KMS-11 (cell line): ENCODE measurements around the gene HOXD9.
A peak's percentile ranks its signal among the peaks of the same experiment; 100 is the strongest.

ENCODE experiments used
- H2AFZ ChIP-seq: fragments of 200-600 bp; sonication (generic); 2 replicates; pipeline ENCODE4 v1.6.1; 2016; ENCODE audit warnings: antibody characterized with exemption, mixed run types, low read depth
- H3K27ac ChIP-seq: fragments of 200-600 bp; sonication (generic); 2 replicates; pipeline ENCODE4 v1.6.1; 2016; ENCODE audit warnings: mild to moderate bottlenecking, mixed run types
- H3K27me3 ChIP-seq: fragments of 200-600 bp; sonication (generic); 2 replicates; pipeline ENCODE4 v1.6.1; 2017; ENCODE audit warnings: mild to moderate bottlenecking, low read depth, mixed run types, moderate library complexity; ENCODE audit not compliant: insufficient read depth
- H3K36me3 ChIP-seq: fragments of 200-600 bp; sonication (generic); 2 replicates; pipeline ENCODE4 v1.6.1; 2017; ENCODE audit warnings: mild to moderate bottlenecking, mixed run types; ENCODE audit not compliant: insufficient read depth
- H3K4me1 ChIP-seq: fragments of 200-600 bp; sonication (generic); 2 replicates; pipeline ENCODE4 v1.6.1; 2016; ENCODE audit warnings: mild to moderate bottlenecking, low read depth, mixed run types; ENCODE audit not compliant: poor library complexity, severe bottlenecking
- H3K4me2 ChIP-seq: fragments of 200-600 bp; sonication (generic); 2 replicates; pipeline ENCODE4 v1.7.0; 2016; ENCODE audit warnings: mild to moderate bottlenecking, mixed run types
- H3K4me3 ChIP-seq: fragments of 200-600 bp; sonication (generic); IDR thresholded peaks from 2 replicates; pipeline ENCODE4 v1.6.1; 2017; ENCODE audit warnings: low read depth, low read length, mixed read lengths; ENCODE audit not compliant: insufficient read depth
- H3K79me2 ChIP-seq: fragments of 200-600 bp; sonication (generic); 2 replicates; pipeline ENCODE4 v1.6.1; 2016; ENCODE audit warnings: low read depth, mixed run types; ENCODE audit not compliant: insufficient read depth
- H3K9ac ChIP-seq: fragments of 200-600 bp; sonication (generic); 2 replicates; pipeline ENCODE4 v1.6.1; 2016; ENCODE audit warnings: mild to moderate bottlenecking, mixed run types
- H4K20me1 ChIP-seq: fragments of 200-600 bp; sonication (generic); 2 replicates; pipeline ENCODE4 v1.6.1; 2016; ENCODE audit warnings: mild to moderate bottlenecking, mixed run types; ENCODE audit not compliant: insufficient read depth
- TF ChIP-seq, protein P1 (sequence below): fragments of 200-600 bp; sonication (generic); conservative IDR thresholded peaks from 2 replicates; pipeline ENCODE4 v1.6.1; 2017; ENCODE audit warnings: low read depth, mild to moderate bottlenecking, antibody characterized with exemption, low read length, moderate library complexity, mixed read lengths

Gene HOXD9

DNA sequence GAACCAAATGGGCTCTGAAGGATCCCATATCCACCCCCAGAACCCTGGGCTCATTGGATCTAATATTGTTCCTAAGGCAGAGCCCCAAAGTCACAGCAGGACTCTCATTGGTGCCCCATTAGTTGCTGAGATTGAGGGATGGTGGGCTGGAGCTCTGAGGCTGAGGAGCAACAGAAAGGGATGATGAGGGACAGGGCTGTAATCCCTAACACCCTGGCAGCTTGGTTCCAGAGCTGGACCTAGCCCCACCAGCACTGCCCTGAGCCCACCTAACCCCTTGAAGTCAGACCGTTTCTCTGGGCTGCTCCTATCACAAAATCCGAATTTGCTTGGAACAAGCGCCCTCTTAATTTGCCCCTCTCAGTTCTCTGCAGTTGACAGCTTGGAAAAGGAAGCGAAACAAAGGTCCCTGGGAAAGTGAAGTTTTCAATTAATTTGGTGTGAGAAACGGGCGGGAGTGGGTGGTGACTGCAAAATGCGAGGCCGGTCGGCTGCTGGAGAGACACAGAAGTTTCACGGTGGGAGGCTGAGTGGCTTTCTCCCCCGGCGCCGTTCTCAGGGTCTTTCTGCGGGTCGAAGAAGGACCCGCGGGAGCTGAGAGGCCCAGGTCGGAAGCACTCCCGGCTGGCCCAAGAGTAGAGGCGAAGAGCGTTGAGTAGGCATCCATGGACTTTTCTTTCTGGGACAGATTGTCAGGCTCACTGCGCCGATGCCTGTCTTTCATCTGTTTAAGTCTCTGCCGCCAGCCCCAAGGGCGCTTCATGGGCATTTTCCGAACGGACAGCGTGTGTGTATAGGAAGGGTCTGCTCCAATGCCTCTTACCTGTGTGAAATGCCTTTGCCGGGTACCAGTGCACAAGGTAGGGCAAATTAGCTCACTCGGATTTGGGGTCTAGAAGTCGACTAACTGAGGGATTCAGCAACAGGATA, 30.9 kb upstream of the HOXD9 start:
- Histone ChIP-seq H3K9ac (no peak overlapping the region), H3K4me1 (peaks cover 8% of the 10 kb centered on the region), H3K4me3 (no peak overlapping the region), H2AFZ (no peak overlapping the region), H3K27me3 (no peaks in the 10 kb centered on the region), H3K27ac (no peak overlapping the region), H4K20me1 (no peaks in the 10 kb centered on the region), H3K79me2 (no peaks in the 10 kb centered on the region), H3K36me3 (no peaks in the 10 kb centered on the region), H3K4me2 (no peak overlapping the region)
- TF ChIP-seq, protein P1, sequence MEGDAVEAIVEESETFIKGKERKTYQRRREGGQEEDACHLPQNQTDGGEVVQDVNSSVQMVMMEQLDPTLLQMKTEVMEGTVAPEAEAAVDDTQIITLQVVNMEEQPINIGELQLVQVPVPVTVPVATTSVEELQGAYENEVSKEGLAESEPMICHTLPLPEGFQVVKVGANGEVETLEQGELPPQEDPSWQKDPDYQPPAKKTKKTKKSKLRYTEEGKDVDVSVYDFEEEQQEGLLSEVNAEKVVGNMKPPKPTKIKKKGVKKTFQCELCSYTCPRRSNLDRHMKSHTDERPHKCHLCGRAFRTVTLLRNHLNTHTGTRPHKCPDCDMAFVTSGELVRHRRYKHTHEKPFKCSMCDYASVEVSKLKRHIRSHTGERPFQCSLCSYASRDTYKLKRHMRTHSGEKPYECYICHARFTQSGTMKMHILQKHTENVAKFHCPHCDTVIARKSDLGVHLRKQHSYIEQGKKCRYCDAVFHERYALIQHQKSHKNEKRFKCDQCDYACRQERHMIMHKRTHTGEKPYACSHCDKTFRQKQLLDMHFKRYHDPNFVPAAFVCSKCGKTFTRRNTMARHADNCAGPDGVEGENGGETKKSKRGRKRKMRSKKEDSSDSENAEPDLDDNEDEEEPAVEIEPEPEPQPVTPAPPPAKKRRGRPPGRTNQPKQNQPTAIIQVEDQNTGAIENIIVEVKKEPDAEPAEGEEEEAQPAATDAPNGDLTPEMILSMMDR: no peak

DNA sequence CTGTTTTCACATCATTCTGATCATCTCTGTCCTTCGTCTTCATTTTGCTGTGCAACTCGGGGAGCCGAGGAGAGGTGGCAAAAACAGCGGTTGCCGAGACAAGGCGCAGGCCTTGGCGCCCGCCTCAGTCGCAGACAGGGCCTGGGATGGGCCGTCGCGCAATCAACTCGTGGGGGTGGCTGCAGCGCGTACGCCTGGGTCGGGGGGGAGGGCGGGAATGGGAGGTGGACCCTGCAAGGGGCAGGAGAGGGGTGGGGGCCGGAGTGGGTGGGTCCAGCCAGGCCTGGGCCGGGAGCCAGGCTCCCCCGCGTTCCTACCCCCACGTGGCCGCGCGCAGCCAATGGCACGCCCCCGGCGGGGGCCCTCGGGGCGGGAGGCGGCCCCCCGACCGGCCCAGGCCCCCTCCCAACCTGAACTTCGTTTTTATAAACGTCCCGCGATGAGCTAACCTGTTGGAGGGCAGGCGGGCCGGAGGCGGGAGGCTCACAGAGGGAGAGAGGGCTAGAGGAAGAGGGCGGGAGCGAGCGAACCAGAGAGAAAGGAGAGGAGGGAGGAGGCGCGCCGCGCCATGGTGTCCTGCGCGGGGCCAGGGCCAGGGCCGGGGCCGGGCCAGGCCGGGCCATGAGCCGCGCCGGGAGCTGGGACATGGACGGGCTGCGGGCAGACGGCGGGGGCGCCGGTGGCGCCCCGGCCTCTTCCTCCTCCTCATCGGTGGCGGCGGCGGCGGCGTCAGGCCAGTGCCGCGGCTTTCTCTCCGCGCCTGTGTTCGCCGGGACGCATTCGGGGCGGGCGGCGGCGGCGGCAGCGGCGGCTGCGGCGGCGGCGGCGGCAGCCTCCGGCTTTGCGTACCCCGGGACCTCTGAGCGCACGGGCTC, 30.0 kb upstream of the HOXD9 start, which contains the start of gene HOXD13:
Gene HOXD13 (plus strand): TSS at position 452 of the 875 bp plus-strand sequence. CDS start 170 bp downstream, at position 622.
- Histone ChIP-seq H4K20me1 (no peaks in the 10 kb centered on the region), H3K27me3 (no peaks in the 10 kb centered on the region), H3K36me3 (no peaks in the 10 kb centered on the region), H3K27ac (no peak within 1 kb of the TSS), H3K4me2 (0 out of 2 replicates have a peak within 1 kb of the TSS, but pooled peaks have one; percentile 20), H3K79me2 (no peaks in the 10 kb centered on the region), H2AFZ (no peak within 1 kb of the TSS; the same call in 1 of the 2 replicates), H3K4me3 (no peak within 1 kb of the TSS), H3K4me1 (peaks cover 8% of the 10 kb centered on the region), H3K9ac (no peak within 1 kb of the TSS)
- TF ChIP-seq, protein P1: no peak

DNA sequence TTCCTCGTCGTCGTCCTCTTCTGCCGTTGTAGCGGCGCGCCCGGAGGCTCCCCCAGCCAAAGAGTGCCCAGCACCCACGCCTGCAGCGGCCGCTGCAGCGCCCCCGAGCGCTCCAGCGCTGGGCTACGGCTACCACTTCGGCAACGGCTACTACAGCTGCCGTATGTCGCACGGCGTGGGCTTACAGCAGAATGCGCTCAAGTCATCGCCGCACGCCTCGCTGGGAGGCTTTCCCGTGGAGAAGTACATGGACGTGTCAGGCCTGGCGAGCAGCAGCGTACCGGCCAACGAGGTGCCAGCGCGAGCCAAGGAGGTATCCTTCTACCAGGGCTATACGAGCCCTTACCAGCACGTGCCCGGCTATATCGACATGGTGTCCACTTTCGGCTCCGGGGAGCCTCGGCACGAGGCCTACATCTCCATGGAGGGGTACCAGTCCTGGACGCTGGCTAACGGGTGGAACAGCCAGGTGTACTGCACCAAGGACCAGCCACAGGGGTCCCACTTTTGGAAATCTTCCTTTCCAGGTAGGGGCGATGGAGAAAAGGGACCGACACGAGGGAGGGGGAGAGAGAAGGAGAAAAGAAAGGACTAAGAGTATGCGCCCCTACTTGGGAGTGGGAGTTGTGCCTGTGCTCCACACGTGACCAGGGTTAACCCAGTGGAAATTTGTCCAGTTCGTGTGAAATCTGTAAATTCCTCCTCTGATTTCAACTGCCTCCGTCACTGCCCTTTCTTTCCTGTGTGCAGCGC, 29.2 kb upstream of the HOXD9 start:
- H3K27me3 ChIP-seq: no peaks in the 10 kb centered on the region

More for the DNA sequence above, 29.2 kb upstream of the HOXD9 start:
- Histone ChIP-seq H3K4me1 (peaks cover 8% of the 10 kb centered on the region), H2AFZ (no peak overlapping the region; the same call in 1 of the 2 replicates), H3K79me2 (no peaks in the 10 kb centered on the region), H3K27ac (no peak overlapping the region), H3K4me2 (0 out of 2 replicates have a peak overlapping the region, but pooled peaks have one; percentile 20), H3K36me3 (no peaks in the 10 kb centered on the region), H3K9ac (no peak overlapping the region), H4K20me1 (no peaks in the 10 kb centered on the region), H3K4me3 (no peak overlapping the region)
- TF ChIP-seq, protein P1: no peak
